ENCODE results near the gene IL32. TPM values are rescaled to one million over a fixed set of nuclear protein-coding genes. Genes with fewer than 3 reads are reported as not detected.

The IL32 gene
- total and polyA plus RNA-seq, 9 of the 15 experiments (the other 6 are each of a cell fraction or from before 2014, with no cell fraction given) = 0.21 to 2.2 (median 0.37) TPM; not detected in 3

GRCh38 chr16:3065742-3066439 lies 451 bp downstream of the IL32 start (continued):
- peak; percentile 30 for TF ChIP-seq MGA (IDR thresholded peaks at IDR 0.05)
